HG03460 (cell line): ENCODE results near the gene LGR5.
A peak's percentile ranks its signal among the peaks of the same experiment; 100 is the strongest.

Experiments used
- ATAC-seq: cut with Tn5 transposase; IDR thresholded peaks from one replicate; pipeline ENCODE4 v1.9.1; 2021; ENCODE audit not compliant: unreplicated experiment

Gene LGR5

DNA sequence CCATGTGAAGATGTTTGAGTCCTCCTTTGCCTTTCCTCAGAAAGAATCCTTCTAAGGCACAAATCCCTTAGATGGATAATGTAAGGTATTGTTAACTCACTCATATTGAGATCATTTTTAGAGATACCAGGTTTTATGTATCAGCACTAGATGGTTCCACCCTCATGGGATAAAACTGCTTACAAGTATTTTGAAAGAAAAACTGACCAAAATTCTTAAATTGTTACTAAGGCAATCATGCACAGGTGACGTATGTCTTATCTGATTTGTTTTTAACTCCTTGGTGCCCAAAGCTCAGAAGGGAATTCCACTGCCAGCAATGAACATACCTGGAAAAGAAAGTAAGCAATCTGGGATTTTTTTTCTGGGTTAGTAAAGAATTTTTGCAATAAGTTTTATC is 145.6 kb downstream of the LGR5 start:
- ATAC-seq: no peak

DNA sequence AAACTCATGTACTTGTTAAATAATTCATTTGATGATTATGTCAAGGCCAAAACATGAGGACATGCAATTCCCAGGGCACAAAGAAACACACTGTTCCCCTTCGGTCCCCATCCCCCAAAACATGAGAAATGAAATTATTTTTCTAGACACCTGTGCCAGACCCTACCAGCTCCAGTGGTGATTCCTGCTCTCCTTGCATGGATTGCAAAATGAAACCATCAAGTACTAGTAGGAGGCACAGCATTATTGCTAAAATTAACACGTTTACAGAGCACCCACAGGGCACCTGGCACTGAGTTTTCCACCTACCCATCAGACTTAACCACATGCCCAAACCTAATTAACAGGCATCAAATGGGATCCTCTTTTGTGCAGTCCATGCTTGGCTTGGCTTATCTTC is 147.4 kb downstream of the LGR5 start:
- ATAC-seq: no peak

DNA sequence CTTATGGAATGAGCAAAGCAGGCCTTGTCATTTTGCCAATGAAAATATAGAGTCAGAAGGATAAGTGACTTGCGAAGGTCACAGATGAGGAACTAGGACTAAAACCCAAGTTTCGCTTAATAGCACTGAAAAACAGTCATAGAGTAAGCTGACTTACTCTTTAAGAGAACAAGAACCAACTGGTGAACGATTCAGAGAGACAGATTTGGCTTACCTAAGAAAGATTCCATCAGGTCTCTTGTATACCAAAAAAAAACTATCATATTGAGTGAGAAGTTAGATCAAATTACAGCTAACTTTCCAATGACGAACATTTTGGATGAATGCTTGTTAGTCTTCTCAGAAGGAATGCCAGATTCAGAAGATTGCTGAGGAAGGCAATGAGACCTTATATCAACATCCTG is 149.9 kb downstream of the LGR5 start:
- ATAC-seq: no peak

DNA sequence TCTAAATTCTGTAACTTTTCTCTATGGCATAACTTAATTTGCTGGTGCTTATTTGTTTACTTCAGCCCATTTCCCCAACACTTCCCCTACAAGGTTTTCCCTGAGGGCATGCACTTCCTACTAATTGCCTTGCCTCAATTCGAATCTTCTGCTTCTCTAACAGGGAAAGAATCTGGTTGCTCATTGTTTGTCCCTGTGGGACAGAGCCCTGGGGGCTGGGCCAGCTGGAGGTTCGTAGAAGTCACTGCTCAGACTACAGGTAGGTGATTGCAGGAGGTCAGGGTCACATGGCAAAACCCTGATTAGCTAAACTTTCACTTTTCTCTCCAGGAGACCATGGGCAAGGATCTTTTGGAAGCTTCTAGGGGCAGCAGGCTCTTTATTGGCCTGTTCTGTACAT is 152.0 kb downstream of the LGR5 start:
- ATAC-seq: no peak

DNA sequence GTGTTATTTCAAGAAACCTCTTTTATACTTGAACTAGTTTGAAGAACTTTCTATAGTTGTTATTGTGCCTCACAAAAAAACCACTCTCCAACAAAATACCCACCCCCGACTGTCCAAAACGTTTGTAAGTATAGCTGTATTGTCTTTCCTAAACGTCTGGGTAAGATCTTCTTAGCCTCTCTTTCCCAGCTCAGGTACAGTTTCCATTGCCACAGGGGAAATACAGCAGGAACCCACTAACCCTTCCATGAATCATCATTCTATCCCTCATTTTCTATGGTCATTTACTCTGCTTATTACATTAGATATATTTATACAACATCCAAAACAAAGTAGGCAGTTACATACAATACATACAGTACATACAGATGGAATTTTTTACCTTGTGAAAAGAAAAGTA is 153.2 kb downstream of the LGR5 start:
- no peak for ATAC-seq

DNA sequence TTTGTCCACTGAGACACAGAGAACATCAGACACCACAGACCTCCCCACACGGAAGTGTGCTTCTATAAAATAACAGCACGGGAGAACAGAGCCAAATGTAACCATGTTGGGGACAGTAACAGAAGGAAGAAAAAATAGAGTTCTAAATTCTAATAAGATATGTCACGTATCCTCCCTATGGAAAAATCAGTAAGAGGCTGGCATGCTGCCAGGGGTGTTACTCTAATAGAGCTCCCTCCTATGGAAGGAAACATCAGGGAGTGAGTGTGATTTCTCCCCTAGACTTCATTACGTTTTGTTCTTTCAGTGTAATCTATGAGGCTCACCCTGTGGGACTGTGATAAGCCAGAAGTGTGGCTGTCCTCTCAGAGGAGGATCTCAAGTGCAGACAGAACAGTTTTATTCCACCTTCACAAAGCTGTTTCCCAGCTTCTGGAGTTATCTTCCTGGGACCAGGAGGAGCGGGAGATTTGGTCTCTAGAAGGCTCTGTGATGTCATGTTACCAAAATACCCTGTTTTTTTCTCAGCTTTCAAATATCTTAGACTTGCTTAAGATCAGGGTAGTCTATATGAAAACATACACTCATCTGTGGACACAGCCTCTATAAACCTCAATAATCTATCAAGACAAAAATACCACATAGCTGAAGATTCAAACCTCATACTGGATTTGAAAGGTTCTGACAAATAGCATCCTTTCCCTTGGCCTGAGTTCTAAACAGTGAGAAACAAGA is 154.8 kb downstream of the LGR5 start:
- ATAC-seq: no peak

DNA sequence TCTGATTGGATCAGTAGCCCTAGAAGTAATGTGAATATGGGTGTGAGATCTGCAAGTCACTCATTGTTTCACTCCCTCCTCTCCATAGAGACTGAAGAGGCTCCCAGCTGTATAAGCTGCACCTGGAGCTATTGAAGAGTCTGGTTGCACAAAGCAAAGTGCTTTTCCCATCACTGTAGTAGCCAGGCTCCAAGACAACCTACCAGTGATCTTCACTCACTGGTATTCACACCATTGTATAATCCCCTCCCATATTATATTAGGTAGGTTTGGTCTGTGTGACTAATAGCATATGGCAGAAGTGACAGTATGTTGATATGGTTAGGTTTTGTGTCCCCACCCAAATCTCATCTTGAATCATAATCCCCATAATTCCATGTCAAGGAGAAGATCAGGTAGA is 159.6 kb downstream of the LGR5 start:
- no peak for ATAC-seq

DNA sequence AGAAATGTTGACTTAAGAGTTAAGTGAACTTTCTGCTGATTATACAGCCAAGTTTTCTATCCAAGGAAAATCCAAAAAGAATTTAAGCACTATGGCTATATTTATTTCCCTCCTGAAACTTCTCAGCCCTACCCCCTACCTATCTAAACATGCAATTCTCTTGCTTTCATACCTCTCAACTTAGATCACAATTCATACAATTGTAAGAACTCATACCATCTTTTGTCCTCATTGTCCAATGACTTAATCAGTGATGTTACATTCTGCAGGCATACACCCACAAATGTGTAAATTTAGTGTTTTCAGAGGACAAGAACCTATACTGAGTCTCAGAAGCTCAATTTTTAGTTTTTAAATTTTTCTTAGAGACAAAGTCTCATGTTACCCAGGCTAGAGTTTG is 161.9 kb downstream of the LGR5 start:
- ATAC-seq: no peak

DNA sequence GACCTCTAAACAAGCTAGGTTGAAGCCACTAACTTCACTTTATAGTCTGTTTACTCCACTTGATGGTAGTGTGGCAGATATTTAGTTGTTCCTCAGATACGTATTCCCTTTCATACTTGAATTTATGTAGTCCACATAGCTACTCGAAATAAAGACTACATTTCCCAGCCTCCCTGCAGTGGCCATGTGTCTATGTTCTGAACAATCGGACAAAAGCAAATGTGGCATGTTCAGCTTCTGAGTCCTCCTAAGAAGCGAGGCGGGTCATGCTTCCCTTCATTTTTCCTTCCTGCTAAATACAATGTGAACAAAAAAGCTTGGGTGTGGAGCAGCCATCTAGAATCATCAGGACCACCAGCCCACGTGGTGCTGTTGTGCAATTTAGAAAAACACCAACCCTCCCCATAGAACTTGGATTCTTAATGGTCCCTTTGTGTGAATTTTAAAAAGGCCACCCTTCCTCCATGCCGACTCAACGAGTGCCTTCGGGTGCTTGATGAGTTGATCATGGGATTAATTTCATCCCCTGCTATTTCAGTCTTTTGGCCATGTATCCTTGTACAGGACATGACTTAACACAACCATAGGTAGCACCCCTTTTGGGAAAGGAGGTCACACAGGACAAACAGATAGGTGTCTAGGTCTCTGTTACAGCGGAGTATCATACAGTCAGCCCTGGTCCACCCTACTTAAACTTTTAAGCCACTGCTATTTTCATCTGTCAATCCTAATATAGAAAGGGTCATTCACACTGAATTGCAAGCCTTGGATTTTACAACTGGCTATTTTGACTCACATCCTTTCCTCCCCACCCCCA is 163.4 kb downstream of the LGR5 start:
- no peak for ATAC-seq

DNA sequence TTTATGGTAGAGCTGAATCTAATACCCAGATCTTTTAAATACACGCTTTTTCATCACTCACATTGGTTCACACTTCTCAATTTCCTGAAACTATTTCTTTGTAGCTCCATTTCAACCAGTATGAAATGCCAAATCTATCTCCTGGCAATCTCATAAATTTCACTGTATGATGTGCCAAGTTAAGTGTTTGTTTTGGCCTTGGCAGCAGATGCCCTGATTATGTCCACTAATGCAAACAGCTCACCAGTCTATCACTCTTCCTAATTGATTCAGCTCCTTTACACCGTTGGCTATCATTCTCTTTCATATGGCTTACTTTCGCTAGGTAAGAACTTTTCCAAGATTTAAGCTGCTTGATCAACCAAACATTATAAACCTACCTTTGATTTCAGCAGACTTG is 165.4 kb downstream of the LGR5 start:
- no peak for ATAC-seq

DNA sequence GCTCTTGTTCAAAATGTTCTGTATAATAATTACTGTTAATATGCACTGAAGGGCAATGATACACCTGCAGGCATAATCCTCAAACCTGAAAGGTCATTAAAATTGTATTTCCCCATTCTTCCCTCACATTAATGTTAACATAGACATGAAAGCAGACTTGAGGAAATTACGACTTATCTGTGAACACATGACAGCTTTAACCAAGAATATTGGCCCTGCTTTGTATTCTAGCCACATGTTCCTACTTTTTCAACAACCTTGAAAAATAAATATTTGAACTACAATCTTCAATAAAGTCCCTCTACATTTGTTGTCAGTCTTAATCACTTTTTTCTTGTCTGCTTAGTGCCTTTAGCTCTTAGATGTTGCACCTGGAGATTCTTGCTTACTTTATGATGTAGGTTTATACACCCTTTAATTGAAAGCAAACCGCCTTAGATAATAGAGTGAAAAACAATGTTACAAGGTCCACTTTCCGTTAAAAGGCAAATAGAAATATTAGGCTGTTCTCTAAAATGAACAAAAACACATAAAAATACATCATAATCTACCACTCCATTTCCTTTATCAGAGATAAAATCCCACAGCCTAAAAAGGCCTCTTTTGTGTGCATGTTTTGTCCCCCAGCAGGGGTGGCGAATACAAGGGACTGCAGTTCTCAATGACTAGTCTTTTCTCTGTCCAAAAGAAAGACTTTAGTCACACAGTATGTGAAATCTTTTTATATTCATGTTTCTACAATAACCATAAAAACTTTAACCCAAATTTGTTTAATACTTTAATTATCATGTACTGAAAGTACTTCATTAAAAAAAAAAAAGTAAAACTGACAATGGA is 168.1 kb downstream of the LGR5 start:
- no peak for ATAC-seq

DNA sequence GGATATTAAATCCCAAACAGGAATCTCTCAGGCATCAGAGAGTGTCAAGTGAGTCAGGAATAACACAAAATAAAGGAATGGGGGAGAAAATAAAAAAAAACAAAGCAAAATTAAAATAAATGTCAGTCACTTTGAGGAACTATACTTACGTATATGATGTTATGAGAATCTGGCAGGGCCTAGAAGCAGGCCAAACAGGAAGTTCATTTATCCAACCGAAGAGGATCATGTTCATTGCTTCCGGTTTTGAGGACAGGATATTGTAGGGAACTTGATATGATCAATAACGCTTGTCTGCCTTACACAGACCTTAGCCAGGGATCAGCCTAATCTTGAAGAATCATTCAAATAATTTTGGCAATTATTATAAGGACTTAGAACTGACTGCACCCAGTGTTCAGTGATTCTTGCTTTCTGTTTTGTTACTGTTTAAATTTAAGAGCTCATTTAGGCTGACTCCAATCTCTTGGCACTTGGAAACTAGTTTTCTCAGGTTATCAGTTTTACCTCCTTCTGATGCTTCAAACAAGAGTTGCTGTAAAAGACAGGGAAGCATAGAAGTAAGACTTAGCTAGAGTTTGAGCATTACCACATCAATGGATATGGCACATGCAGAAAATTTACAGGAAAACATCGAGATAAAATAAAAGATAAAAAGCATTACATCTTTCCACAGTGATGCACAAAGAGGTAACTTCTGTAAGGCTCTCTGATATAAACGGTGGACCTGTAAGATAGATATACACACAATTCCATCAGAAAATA is 170.6 kb downstream of the LGR5 start:
- ATAC-seq: no peak

DNA sequence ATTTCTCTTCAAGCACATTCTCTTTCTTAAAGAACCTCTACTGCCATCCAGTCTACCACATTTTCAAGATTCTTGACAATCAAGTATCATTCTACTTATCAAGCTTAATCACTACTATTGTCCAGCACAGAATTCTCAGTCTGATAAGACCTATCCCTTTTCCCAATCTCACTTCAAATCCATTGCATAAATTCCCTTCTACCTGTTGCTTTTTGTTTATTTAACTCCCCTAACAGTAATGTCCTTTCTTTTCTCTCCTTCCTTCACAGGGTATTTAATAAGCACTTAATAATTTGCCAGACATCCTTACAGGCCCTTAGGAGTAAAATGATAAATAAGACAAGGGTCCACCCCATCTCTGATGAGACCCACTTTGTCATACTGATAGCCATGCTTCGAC is 182.3 kb downstream of the LGR5 start:
- no peak for ATAC-seq

DNA sequence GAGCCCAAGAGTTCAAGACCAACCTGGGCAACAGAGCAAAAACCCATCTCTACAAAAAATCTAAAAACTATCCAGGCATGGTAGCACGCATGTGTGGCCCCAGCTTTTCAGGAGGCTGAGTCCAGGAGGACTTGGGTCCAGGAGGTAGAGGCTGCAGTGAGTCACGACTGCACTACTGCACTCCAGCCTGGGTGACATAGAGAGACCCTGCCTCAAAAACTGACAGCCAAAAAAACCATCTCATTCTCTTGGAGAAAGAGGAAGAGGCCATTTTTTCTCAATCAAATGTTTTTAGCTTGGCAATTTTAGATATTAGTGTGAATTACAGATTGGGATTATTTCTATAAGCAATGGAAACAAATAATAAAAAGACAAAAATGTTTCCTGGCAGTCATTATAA is 185.9 kb downstream of the LGR5 start:
- no peak for ATAC-seq

DNA sequence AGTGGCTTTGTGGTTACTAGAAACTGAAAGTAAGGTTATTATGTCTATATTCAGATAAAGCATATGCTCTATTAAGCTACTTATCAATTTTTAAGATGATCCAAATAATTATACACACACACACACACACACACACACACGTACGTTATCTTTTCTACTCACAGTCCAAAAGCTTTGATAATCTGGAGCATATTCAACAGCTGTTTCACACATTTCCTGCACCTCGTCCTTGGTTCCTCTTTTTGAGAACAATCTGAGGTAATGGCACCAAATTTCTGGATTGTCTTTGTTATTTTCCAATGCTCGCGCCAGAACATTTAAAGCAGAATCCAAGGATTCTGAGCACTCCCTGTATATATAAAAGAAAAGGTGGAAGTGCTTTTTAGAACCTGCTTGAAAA is 186.5 kb downstream of the LGR5 start:
- ATAC-seq: peak; percentile 87

DNA sequence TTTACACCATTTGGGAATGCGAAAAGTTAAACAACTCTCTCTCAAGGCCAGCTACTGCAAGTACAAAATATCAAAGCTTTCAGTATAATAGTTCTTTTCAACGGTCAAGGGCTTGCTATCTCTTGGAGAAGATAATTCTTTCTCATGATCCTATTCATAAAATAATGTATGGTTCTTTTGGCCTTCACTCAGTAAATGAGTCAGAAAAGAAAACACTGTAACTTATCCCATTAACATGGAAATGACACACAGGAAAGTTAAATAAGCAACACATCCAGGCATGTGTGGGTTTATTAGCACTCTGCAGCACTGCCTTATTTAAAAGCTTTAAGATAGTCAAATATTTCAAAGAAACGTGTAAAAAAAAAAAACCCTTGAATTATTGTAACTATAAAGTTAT is 187.2 kb downstream of the LGR5 start:
- ATAC-seq: no peak

DNA sequence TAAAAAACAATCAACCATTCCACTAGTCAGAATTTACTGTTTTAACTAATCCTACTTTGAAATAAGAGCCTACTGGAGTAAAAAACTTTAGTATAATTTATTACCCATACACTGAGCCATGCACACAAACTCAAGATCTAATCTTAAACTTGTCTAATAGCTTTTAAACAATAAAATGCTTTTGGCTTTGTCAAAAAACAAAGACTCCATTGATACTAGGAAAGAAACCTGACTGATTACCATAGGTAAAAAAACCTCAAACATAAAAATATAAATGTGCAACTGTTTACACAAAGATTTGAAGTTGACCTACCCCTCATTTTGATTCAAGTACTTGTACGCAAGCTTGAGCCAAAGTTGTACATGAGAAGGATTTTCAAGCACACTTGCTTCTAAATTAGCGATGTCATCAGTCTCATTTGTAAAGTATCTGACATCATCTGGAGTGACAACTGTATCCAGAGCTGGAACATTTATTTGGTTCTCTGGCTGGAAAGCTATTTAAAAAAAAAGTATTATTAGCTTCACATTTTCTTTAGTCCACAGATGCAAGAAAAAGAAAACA is 187.9 kb downstream of the LGR5 start:
- ATAC-seq: no peak
